Keratinocyte (primary cell): ENCODE data around the gene RBMS3. TPM values are rescaled to one million over a fixed set of nuclear protein-coding genes. Genes with fewer than 3 reads are reported as not detected.
A peak's percentile ranks its signal among the peaks of the same experiment; 100 is the strongest.

Source experiments
- DNase-seq: peaks from one replicate; pipeline ENCODE4 v3.0.0-alpha.2; 2011; ENCODE audit warnings: low read depth, missing footprints, low spot score
- FAIRE-seq: peaks from 2 replicates; lab custom pipeline; 2011; peaks lifted over from hg19 to GRCh38; lab: Jason Lieb, UNC
- H2AFZ ChIP-seq: 2 replicates; pipeline ENCODE4 v1.6.0; 2012; ENCODE audit warnings: low read length, control low read depth, inconsistent platforms; ENCODE audit not compliant: control insufficient read depth
- H3K27ac ChIP-seq: 2 replicates; pipeline ENCODE4 v1.5.1; 2011; ENCODE audit warnings: low read length; ENCODE audit not compliant: control insufficient read depth, insufficient read depth
- H3K27me3 ChIP-seq: 3 replicates; pipeline ENCODE4 v1.6.0; 2011; ENCODE audit warnings: low read length; ENCODE audit not compliant: control insufficient read depth, insufficient read depth; ENCODE audit errors: extremely low read depth
- H3K36me3 ChIP-seq, 2 experiments: 2 replicates in 1 of 2; 3 replicates in 1 of 2; pipeline ENCODE4 v1.5.1; 2011; ENCODE audit warnings: low read length in 2 of 2, mild to moderate bottlenecking in 1 of 2; ENCODE audit not compliant: control insufficient read depth in 2 of 2, insufficient read depth in 2 of 2; ENCODE audit errors: extremely low read depth in 1 of 2
- H3K4me1 ChIP-seq: 3 replicates; pipeline ENCODE4 v1.5.1; 2011; ENCODE audit warnings: low read length; ENCODE audit not compliant: control insufficient read depth, insufficient read depth; ENCODE audit errors: extremely low read depth
- H3K4me2 ChIP-seq: 3 replicates; pipeline ENCODE4 v1.6.0; 2011; ENCODE audit warnings: low read depth, low read length; ENCODE audit not compliant: control insufficient read depth, insufficient read depth; ENCODE audit errors: extremely low read depth
- H3K4me3 ChIP-seq, 3 experiments: fragments of 200-600 bp in 1 of 3; sonication (generic) in 1 of 3; 2 replicates in 2 of 3; 3 replicates in 1 of 3; pipeline ENCODE4 v1.5.1; 2011 to 2016; ENCODE audit warnings: low read length in 3 of 3, mild to moderate bottlenecking in 3 of 3, control low read depth in 2 of 3, inconsistent platforms in 1 of 3, low read depth in 1 of 3, mixed read lengths in 1 of 3, mixed run types in 1 of 3, moderate library complexity in 1 of 3; ENCODE audit not compliant: control insufficient read depth in 2 of 3, insufficient read depth in 2 of 3; ENCODE audit errors: extremely low read depth in 1 of 3
- H3K79me2 ChIP-seq: 2 replicates; pipeline ENCODE4 v1.6.0; 2012; ENCODE audit warnings: low read length; ENCODE audit not compliant: control insufficient read depth, insufficient read depth
- H3K9ac ChIP-seq: 3 replicates; pipeline ENCODE4 v1.6.0; 2011; ENCODE audit warnings: low read length; ENCODE audit not compliant: control insufficient read depth, insufficient read depth; ENCODE audit errors: extremely low read depth
- H3K9me1 ChIP-seq: 3 replicates; pipeline ENCODE4 v1.6.0; 2011; ENCODE audit warnings: low read length; ENCODE audit not compliant: control insufficient read depth, insufficient read depth; ENCODE audit errors: extremely low read depth
- H3K9me3 ChIP-seq: 2 replicates; pipeline ENCODE4 v1.5.1; 2012; ENCODE audit warnings: low read depth, low read length; ENCODE audit not compliant: control insufficient read depth
- H4K20me1 ChIP-seq: 3 replicates; pipeline ENCODE4 v1.6.0; 2011; ENCODE audit warnings: low read length; ENCODE audit not compliant: control insufficient read depth, insufficient read depth; ENCODE audit errors: extremely low read depth
- EZH2 ChIP-seq: IDR thresholded peaks from one replicate; pipeline ENCODE4 v1.6.1; 2012; ENCODE audit warnings: inconsistent platforms, mild to moderate bottlenecking, low read length, moderate library complexity
- dilution Hi-C: fragments of 300-500 bp; cut with MboI; formaldehyde crosslinking; loops from one replicate; pipeline ENCODE4 v1.7.0; 2020; ENCODE audit warnings: low sequenced_read_pairs; ENCODE audit not compliant: extremely low pct_ligation_motif_present
- polyA plus RNA-seq, 5 experiments: library from polyadenylated mRNA; depleted of rRNA in 3 of 5; stranded (reverse) in 3 of 5; stranded (forward) in 1 of 5; unstranded in 1 of 5; fragments of >200 nt; gene quantifications; 1 replicate in 1 of 5; 2 replicates in 3 of 5; 3 replicates in 1 of 5; pipeline versions ENCODE4 v1.2.1 to v1.2.3, GENCODE V29; 2011 to 2012; ENCODE audit warnings: missing spikeins in 2 of 5, low read depth in 1 of 5, low replicate concordance in 1 of 5
- TF ChIP-seq, protein P1 (sequence below), 3 experiments: IDR thresholded peaks in 1 of 3; conservative IDR thresholded peaks in 1 of 3; optimal IDR thresholded peaks in 1 of 3; 2 replicates in 2 of 3; 3 replicates in 1 of 3; pipeline versions ENCODE3 to v1.5.1; 2011; ENCODE audit warnings: low read length in 3 of 3, mild to moderate bottlenecking in 3 of 3, moderate library complexity in 2 of 3, control low read depth in 1 of 3, inconsistent platforms in 1 of 3; ENCODE audit not compliant: insufficient read depth in 2 of 3; ENCODE audit errors: extremely low read depth in 1 of 3

RBMS3 gene
- polyA plus RNA-seq, 1 donor (not counting 4 experiments of a cell fraction or from before 2014, with no cell fraction given), result 2.3 TPM

DNA sequence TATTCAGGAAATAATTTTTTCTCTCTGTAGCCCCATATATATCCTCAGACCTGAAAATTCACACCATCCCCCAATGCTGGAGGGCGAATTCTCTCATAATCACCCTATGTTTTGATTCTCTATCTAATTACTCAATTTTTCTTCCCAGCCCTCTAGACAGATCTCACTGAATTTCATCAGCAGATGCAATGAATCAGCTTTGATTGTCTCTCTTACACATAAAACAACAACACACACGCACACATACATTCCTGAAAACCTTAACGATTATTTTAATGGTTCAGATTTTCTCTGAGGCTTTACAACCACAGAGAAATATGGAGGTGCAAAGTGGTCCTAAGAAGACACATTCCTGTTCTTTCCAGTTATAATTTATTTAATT is 11.1 kb downstream of the RBMS3 start:
- peaks cover 1% of the 10 kb centered on the region for H3K79me2 ChIP-seq
- no peaks in the 10 kb centered on the region for H4K20me1 ChIP-seq
- H3K4me1 ChIP-seq, result peaks cover 7% of the 10 kb centered on the region
- dilution Hi-C loops, result no loop called here
- DNase-seq, result no peak
- no peaks in the 10 kb centered on the region for H3K36me3 ChIP-seq
- H3K4me3 ChIP-seq, result no peak overlapping the region
- no peaks in the 10 kb centered on the region for H3K27me3 ChIP-seq
- peak overlapping the region; percentile 44 for H3K27ac ChIP-seq
- peak overlapping the region; percentile 35 for H3K4me2 ChIP-seq
- no peak for FAIRE-seq
- no peak for TF ChIP-seq EZH2
- TF ChIP-seq, protein P1, sequence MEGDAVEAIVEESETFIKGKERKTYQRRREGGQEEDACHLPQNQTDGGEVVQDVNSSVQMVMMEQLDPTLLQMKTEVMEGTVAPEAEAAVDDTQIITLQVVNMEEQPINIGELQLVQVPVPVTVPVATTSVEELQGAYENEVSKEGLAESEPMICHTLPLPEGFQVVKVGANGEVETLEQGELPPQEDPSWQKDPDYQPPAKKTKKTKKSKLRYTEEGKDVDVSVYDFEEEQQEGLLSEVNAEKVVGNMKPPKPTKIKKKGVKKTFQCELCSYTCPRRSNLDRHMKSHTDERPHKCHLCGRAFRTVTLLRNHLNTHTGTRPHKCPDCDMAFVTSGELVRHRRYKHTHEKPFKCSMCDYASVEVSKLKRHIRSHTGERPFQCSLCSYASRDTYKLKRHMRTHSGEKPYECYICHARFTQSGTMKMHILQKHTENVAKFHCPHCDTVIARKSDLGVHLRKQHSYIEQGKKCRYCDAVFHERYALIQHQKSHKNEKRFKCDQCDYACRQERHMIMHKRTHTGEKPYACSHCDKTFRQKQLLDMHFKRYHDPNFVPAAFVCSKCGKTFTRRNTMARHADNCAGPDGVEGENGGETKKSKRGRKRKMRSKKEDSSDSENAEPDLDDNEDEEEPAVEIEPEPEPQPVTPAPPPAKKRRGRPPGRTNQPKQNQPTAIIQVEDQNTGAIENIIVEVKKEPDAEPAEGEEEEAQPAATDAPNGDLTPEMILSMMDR (optimal IDR thresholded peaks at IDR 0.05 in 1 of 3, IDR thresholded peaks at IDR 0.05 in 1 of 3, conservative IDR thresholded peaks at IDR 0.05 in 1 of 3; ENCODE audit: extremely low read depth in 1 of 3, insufficient read depth in 2 of 3, low read length in 3 of 3), result no peak
- H3K9ac ChIP-seq, result no peak overlapping the region
- H3K9me1 ChIP-seq, result no peaks in the 10 kb centered on the region
- no peak overlapping the region for H2AFZ ChIP-seq
- no peaks in the 10 kb centered on the region for H3K9me3 ChIP-seq

DNA sequence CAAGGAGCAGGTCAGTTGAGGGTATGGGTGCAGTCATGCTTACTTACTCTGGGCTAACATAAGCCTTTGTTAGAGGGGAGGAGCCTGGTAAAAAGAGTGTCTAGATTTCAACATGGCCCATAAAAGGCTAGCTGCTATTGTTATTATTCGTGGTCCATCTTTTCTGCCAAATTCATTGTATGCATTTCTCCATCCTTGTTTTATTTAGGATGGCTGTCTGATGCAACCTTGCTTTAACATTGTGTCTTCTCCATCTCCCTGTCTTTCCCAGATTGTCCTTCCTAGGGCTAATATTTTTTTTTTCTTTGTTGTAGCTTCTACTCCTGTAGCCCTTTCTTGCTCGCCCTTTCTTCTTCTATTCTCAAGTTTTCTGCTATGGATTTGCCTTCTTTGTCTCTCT is 12.6 kb downstream of the RBMS3 start:
- H3K27me3 ChIP-seq, result no peaks in the 10 kb centered on the region
- no peak overlapping the region for H3K4me2 ChIP-seq
- H2AFZ ChIP-seq, result no peak overlapping the region
- DNase-seq (no peak), FAIRE-seq (no peak)
- H4K20me1 ChIP-seq, result no peaks in the 10 kb centered on the region
- TF ChIP-seq EZH2, result no peak
- TF ChIP-seq, protein P1 (optimal IDR thresholded peaks at IDR 0.05 in 1 of 3, IDR thresholded peaks at IDR 0.05 in 1 of 3, conservative IDR thresholded peaks at IDR 0.05 in 1 of 3; ENCODE audit: extremely low read depth in 1 of 3, insufficient read depth in 2 of 3, low read length in 3 of 3), result no peak
- H3K36me3 ChIP-seq, result no peaks in the 10 kb centered on the region
- H3K27ac ChIP-seq, result no peak overlapping the region
- no peak overlapping the region for H3K4me3 ChIP-seq
- H3K9me3 ChIP-seq, result no peaks in the 10 kb centered on the region
- dilution Hi-C loops, result no loop called here
- H3K9ac ChIP-seq, result no peak overlapping the region
- H3K79me2 ChIP-seq, result no peaks in the 10 kb centered on the region
- peaks cover 7% of the 10 kb centered on the region for H3K4me1 ChIP-seq
- no peaks in the 10 kb centered on the region for H3K9me1 ChIP-seq
